ENCODE data around the gene TUBB8B. TPM values are rescaled to one million over a fixed set of nuclear protein-coding genes. Genes with fewer than 3 reads are reported as not detected.
"Not testable (repeated sequence)": the region's sequence is repeated elsewhere in the genome, so short reads cannot be mapped to it uniquely, and the experiment has no call there.

The TUBB8B gene
- total RNA-seq (2014; rRNA removed) = not detected in 2 replicates
- polyA plus RNA-seq (2012) = not detected

DNA sequence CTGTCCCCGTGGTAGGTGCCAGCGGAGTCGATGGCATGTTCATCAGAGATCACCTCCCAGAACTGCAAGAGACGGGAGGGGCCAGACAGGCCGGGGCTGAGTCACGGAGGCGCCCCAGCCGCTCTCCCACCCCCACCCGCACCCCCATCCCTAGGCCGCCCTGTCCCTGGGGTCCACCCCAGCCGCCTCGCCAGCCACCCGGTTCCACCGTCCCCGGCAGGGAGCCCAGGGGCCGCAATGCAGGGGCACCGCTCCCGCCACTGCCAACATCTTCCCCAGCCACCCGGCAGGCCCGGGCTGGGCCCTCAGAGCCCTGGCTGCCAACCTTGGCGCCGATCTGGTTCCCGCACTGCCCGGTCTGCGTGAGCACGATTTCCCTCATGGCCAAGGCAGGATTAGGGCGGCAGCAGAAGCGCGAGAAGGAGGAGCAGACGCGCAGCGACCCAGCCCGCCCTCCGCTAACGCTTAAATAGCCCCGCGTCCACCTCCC is at the start of gene TUBB8B:
Gene TUBB8B, minus strand, starts transcription at position 440 of the 490 bp plus-strand sequence. Its CDS starts 58 bp downstream, at position 382.
- DNase-seq (ENCODE audit: low read depth) = not testable (repeated sequence)

DNA sequence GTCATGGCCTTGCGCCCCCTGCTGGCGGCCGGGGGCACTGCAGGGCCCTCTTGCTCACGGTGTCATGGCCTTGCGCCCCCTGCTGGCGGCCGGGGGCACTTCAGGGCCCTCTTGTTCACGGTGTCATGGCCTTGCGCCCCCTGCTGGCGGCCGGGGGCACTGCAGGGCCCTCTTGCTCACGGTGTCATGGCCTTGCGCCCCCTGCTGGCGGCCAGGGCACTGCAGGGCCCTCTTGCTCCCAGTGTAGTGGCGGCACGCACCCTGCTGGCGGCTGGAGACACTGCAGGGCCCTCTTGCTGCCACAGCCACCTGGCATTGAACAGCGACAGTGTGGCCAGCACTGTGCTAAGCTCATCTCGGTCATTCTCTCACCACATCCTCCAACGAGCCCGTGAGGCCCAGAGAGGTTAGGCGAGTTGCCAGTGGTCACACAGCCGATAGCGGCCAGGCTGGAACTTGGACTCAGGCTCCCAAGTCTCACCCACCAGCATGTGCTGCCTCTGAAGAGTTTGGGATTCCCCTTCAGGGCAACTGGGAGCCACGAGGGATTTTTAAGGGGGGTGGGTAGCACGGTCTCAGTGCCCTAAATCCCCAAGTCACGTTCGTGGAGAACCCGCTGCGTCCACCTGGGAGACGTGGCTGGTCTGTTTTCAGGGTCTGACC is 48.0 kb upstream of the TUBB8B start:
- DNase-seq (ENCODE audit: low read depth) = not testable (repeated sequence)

DNA sequence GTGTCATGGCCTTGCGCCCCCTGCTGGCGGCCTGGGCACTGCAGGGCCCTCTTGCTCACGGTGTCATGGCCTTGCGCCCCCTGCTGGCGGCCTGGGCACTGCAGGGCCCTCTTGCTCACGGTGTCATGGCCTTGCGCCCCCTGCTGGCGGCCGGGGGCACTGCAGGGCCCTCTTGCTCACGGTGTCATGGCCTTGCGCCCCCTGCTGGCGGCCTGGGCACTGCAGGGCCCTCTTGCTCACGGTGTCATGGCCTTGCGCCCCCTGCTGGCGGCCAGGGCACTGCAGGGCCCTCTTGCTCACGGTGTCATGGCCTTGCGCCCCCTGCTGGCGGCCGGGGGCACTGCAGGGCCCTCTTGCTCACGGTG is 47.3 kb upstream of the TUBB8B start:
- DNase-seq (ENCODE audit: low read depth) = not testable (repeated sequence)

GRCh38 chr18:96101-96766 is 46.8 kb upstream of the TUBB8B start:
- not testable (repeated sequence) for DNase-seq (ENCODE audit: low read depth)

- DNase-seq (ENCODE audit: low read depth) = not testable (repeated sequence)
Observed at GRCh38 chr18:95580-95979, 46.2 kb upstream of the TUBB8B start.

GRCh38 chr18:93897-94408 is 44.5 kb upstream of the TUBB8B start:
- not testable (repeated sequence) for DNase-seq (ENCODE audit: low read depth)

GRCh38 chr18:91561-91960 is 42.1 kb upstream of the TUBB8B start:
- not testable (repeated sequence) for DNase-seq (ENCODE audit: low read depth)

DNA sequence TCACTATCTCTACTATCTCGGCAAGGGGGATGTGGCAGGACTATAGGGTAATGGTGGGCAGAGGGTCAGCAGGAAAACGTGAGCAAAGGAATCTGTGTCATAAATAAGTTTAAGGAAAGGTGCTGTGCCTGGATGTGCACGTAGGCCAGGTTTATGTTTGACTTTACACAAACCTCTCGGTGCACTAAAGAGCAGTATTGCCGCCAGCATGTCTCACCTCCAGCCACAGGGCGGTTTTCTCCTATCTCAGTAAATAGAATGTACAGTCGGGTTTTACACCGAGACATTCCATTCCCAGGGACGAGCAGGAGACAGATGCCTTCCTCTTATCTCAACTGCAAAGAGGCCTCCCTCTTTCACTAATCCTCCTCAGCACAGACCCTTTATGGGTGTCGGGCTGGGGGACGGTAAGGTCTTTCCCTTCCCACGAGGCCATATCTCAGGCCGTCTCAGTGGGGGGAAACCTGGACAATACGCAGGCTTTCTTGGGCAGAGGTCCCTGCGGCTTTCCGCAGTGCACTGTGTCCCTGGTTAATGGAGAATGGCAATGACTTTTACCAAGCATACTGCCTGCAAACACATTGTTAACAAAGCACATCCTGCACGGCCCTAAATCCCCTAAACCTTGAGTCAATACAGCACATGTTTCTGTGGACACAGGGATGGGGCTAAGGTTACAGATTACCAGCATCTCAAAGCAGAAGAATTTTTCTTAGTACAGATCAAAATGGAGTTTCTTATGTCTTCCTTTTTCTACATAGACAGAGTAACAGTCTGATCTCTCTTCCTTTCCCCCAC is 41.2 kb upstream of the TUBB8B start:
- not testable (repeated sequence) for DNase-seq (ENCODE audit: low read depth)

GRCh38 chr18:89124-89523 is 39.7 kb upstream of the TUBB8B start:
- not testable (repeated sequence) for DNase-seq (ENCODE audit: low read depth)

- DNase-seq (ENCODE audit: low read depth) = not testable (repeated sequence)
Observed at GRCh38 chr18:84801-85200, 35.4 kb upstream of the TUBB8B start.

DNA sequence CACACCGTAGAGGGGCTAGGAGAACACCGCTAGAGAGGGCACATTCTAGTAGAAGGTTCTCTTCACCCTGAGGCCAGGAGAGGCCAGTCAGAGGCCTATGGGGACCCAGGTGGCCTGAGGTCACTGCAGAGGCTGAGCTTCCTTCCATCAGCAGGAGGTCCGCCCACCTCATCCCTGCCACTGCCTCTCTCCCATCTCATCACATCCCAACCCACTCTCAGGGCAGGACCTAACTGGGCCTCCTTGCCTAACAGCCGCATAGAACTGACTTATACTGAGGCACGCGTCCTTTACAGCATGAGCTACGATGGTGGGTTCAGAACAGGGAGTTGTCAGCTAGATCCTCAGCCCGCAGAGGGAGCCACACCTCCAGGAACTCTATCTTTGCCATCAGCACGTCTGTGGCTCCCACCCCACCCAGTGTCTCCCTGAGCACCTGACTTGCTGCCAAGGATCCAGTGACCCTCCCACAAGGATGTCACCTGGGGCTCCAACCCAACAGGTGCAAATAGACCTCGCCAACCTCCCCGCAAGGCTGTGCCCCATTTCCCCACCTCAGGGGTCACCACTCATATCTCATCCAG is 33.3 kb upstream of the TUBB8B start:
- DNase-seq (ENCODE audit: low read depth) = not testable (repeated sequence)

DNA sequence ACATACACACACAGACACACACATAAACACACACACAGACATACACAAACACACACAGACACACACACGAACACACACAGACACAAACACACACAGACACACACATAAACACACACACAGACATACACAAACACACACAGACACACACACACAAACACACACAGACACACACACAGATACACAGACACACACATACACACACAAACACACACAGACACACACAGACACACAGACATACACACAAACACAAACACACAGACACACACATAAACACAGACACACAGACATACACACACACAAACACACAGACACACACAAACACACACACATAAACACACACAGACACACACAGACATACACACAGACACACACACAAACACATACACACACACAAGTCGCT is 31.5 kb upstream of the TUBB8B start:
- DNase-seq (ENCODE audit: low read depth) = not testable (repeated sequence)

DNA sequence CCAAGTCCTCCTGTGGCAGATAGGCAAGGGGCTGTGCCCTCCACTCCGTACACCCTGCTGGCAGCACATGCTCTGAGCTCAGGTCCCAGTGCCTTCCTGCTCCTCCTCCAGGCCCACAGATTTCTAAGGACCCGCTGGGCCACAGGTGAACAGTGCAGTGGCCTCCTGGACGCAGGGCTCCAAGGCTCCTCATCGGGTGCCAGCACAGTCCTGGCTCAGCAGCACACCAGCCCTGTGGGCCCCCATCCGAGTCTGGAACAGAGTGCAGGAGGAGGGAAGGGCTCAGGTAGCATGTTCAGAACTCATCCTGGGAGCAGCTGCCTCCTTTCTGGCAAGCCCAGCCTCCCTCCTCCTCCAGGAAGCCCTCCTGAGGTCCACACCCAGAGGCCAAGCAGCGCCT is 30.8 kb upstream of the TUBB8B start:
- not testable (repeated sequence) for DNase-seq (ENCODE audit: low read depth)

- not testable (repeated sequence) for DNase-seq (ENCODE audit: low read depth)
Observed at GRCh38 chr18:75525-76160, 26.2 kb upstream of the TUBB8B start.

DNA sequence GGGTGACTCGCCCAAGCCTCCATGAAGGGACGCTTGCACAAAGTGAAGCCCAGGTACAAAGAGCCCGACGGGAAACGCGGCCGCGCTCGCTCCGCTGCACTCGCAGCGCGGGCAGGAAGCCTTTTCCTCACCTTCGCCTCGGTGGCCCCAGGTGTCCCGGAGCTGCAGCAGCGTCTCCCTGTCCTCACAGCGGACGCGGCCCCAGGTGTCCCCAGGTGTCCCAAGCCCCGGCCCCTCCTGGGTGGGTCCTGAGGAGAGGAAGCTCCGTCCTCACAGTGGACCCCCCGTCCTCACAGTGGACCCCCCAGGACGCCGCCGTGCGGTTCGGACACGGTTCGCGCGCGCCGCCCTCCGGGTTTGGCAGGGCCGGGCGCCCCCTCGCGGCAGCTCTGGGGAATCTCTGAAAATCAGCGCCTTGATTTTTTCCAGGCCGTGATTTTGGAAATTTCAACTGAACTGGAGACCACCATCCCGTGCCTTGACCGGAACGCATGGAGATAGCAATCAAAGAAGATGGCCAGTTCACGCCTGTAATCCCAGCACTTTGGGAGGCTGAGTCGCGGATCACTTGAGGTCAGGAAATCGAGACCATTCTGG is 23.9 kb upstream of the TUBB8B start:
- DNase-seq (ENCODE audit: low read depth) = not testable (repeated sequence)

GRCh38 chr18:67701-68100 is 18.3 kb upstream of the TUBB8B start:
- not testable (repeated sequence) for DNase-seq (ENCODE audit: low read depth)

DNA sequence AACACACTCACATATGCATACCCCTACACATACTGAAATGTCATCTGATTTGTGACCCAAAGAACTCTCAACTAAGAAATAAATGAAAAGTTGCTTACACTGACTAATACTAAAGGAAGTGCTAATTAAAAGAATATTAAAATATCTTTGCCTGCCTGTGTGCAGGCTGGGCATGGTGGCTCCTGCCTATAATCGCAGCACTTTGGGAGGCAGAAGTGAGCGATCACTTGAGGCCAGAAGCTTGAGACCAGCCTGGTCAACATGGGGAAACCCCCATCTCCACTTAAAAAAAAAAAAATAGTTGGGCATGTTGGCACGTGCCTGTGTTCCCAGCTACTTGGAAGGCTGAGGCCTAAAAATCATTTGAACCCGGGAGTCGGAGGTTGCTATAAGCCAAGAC is 14.9 kb upstream of the TUBB8B start:
- not testable (repeated sequence) for DNase-seq (ENCODE audit: low read depth)

- not testable (repeated sequence) for DNase-seq (ENCODE audit: low read depth)
Observed at GRCh38 chr18:63656-64055, 14.2 kb upstream of the TUBB8B start.

GRCh38 chr18:54388-54787 is 5.0 kb upstream of the TUBB8B start:
- not testable (repeated sequence) for DNase-seq (ENCODE audit: low read depth)

GRCh38 chr18:48696-49095 is 719 bp downstream of the TUBB8B start:
- DNase-seq (ENCODE audit: low read depth) = not testable (repeated sequence)

All from LHCN-M2 (cell line).